Subcutaneous adipose tissue (tissue), 4 donors: ENCODE data around the gene EEF1A2. TPM values are rescaled to one million over a fixed set of nuclear protein-coding genes. Genes with fewer than 3 reads are reported as not detected.

ENCODE experiments used
- CTCF ChIP-seq: fragments of 450-650 bp; IDR thresholded peaks from one replicate; pipeline ENCODE4 v1.5.1; 2016; ENCODE audit warnings: low read depth, mild to moderate bottlenecking, control low read depth, antibody characterized with exemption, moderate library complexity
- total RNA-seq, 4 donors: library from RNA; depleted of rRNA; stranded (reverse); fragments of >200 nt; gene quantifications; one replicate each; pipeline ENCODE4 v1.1.0, GENCODE V29; 2016

EEF1A2 gene
- total RNA-seq, 4 donors from 2014 or later = not detected

- TF ChIP-seq CTCF = no peak
Observed at GRCh38 chr20:63544958-63545516, 46.2 kb upstream of the EEF1A2 start.

- no peak for TF ChIP-seq CTCF
Observed at GRCh38 chr20:63544241-63544957, 45.5 kb upstream of the EEF1A2 start.

GRCh38 chr20:63543733-63544132 is 44.9 kb upstream of the EEF1A2 start:
- TF ChIP-seq CTCF = no peak

GRCh38 chr20:63543131-63543530 is 44.2 kb upstream of the EEF1A2 start:
- TF ChIP-seq CTCF = no peak

- no peak for TF ChIP-seq CTCF
Observed at GRCh38 chr20:63542696-63543095, 43.8 kb upstream of the EEF1A2 start.

- no peak for TF ChIP-seq CTCF
Observed at GRCh38 chr20:63542031-63542559, 43.2 kb upstream of the EEF1A2 start.

- no peak for TF ChIP-seq CTCF
Observed at GRCh38 chr20:63541371-63541770, 42.5 kb upstream of the EEF1A2 start.
